OCI-M1 (cell line): ENCODE data around the gene ABHD16A.

Experiments
- DNase-seq: peaks from one replicate; lab custom pipeline; 2025; lab: John Stamatoyannopoulos, UW

ABHD16A gene

GRCh38 chr6:31702819-31703716 is at the start of gene ABHD16A:
Gene ABHD16A, minus strand, starts transcription at chr6:31703324. Its CDS starts 43 bp downstream, at chr6:31703281.
- DNase-seq = peak; percentile 99

GRCh38 chr6:31752739-31753319 is 49.7 kb upstream of the ABHD16A start:
- no peak for DNase-seq

- no peak for DNase-seq
Measured at GRCh38 chr6:31750411-31751022, 47.4 kb upstream of the ABHD16A start.

- no peak for DNase-seq
Measured at GRCh38 chr6:31749301-31750036, 46.3 kb upstream of the ABHD16A start.

- no peak for DNase-seq
Measured at GRCh38 chr6:31744422-31744821, 41.3 kb upstream of the ABHD16A start.

GRCh38 chr6:31742894-31743293 is 39.8 kb upstream of the ABHD16A start:
- no peak for DNase-seq

GRCh38 chr6:31741815-31742214 is 38.7 kb upstream of the ABHD16A start:
- DNase-seq = no peak

GRCh38 chr6:31740397-31741223 is 37.5 kb upstream of the ABHD16A start:
- DNase-seq = peak; percentile 73

GRCh38 chr6:31739639-31740396 is 36.7 kb upstream of the ABHD16A start, which contains the start of gene MSH5:
Gene MSH5, plus strand, starts transcription at chr6:31740005. Its CDS starts 462 bp downstream, at chr6:31740467.
- DNase-seq = peak; percentile 100

GRCh38 chr6:31737991-31738979 is 35.2 kb upstream of the ABHD16A start:
- DNase-seq = peak; percentile 97

- peak; percentile 91 for DNase-seq
Measured at GRCh38 chr6:31737315-31737990, 34.3 kb upstream of the ABHD16A start.

GRCh38 chr6:31736768-31737314 is 33.7 kb upstream of the ABHD16A start:
- DNase-seq = peak; percentile 80

GRCh38 chr6:31736021-31736767 is 33.1 kb upstream of the ABHD16A start, which contains the start of gene CLIC1:
Gene CLIC1, minus strand, starts transcription at chr6:31736530. Its CDS starts 230 bp downstream, at chr6:31736300.
- DNase-seq = peak; percentile 94

GRCh38 chr6:31734821-31735406 is 31.8 kb upstream of the ABHD16A start:
- peak; percentile 88 for DNase-seq

- no peak for DNase-seq
Measured at GRCh38 chr6:31734247-31734820, 31.2 kb upstream of the ABHD16A start.

GRCh38 chr6:31733734-31734133 is 30.6 kb upstream of the ABHD16A start:
- DNase-seq = no peak

GRCh38 chr6:31732029-31732428 is 28.9 kb upstream of the ABHD16A start:
- no peak for DNase-seq
